NCI-H460 (cell line): ENCODE measurements around the gene ZNF24. TPM values are rescaled to one million over a fixed set of nuclear protein-coding genes. Genes with fewer than 3 reads are reported as not detected.

ENCODE experiments used
- DNase-seq: peaks from one replicate; pipeline ENCODE4 v3.0.0-alpha.2; 2016; ENCODE audit warnings: low read depth; ENCODE audit errors: extremely low read depth
- total RNA-seq: library from RNA; depleted of rRNA; stranded (reverse); fragments of >200 nt; shearing (Covaris generic); gene quantifications from 2 replicates; pipeline ENCODE4 v1.2.3, GENCODE V29; 2014; rRNA removed

ZNF24 gene
- total RNA-seq, 1 experiment from 2014 or later: 32.9 TPM

- no peak for DNase-seq
Measured at GRCh38 chr18:35306588-35307250, 37.5 kb downstream of the ZNF24 start.

GRCh38 chr18:35303610-35304009, 40.6 kb downstream of the ZNF24 start:
- no peak for DNase-seq

GRCh38 chr18:35296060-35296459, 48.2 kb downstream of the ZNF24 start:
- no peak for DNase-seq

- DNase-seq: no peak
Measured at GRCh38 chr18:35291166-35291565, 53.1 kb downstream of the ZNF24 start.

GRCh38 chr18:35290094-35290735, 54.0 kb downstream of the ZNF24 start, which contains the start of gene ZSCAN30:
Gene ZSCAN30, minus strand, starts transcription at chr18:35290229. Its CDS starts 25,877 bp downstream, at chr18:35264352.
- peak; percentile 85 for DNase-seq

- DNase-seq: no peak
Measured at GRCh38 chr18:35289727-35290093, 54.5 kb downstream of the ZNF24 start.

GRCh38 chr18:35289293-35289692, 54.9 kb downstream of the ZNF24 start:
- DNase-seq: no peak

GRCh38 chr18:35284841-35285240, 59.4 kb downstream of the ZNF24 start:
- DNase-seq: no peak

GRCh38 chr18:35283923-35284794, 60.1 kb downstream of the ZNF24 start:
- no peak for DNase-seq

GRCh38 chr18:35282353-35282752, 61.9 kb downstream of the ZNF24 start:
- no peak for DNase-seq

Other genes with a start within 250 kb of the ZNF24 start
- gene ZNF397, start 103.4 kb downstream of the ZNF24 start, total RNA-seq: 13.8 and 15.9 TPM in 2 replicates
- gene ZSCAN30, start 54.2 kb downstream of the ZNF24 start, total RNA-seq: 6.3 and 8.1 TPM in 2 replicates
- gene ZNF396, start 32.9 kb upstream of the ZNF24 start, total RNA-seq: 1.1 and 1.2 TPM in 2 replicates
- 3.5 and 5.3 TPM in 2 replicates for gene INO80C, start 153.5 kb upstream of the ZNF24 start, total RNA-seq
- gene GALNT1, start 237.3 kb upstream of the ZNF24 start, total RNA-seq: 55.8 and 63.8 TPM in 2 replicates